ENCODE data around the gene LDLRAD4.

The LDLRAD4 gene

DNA sequence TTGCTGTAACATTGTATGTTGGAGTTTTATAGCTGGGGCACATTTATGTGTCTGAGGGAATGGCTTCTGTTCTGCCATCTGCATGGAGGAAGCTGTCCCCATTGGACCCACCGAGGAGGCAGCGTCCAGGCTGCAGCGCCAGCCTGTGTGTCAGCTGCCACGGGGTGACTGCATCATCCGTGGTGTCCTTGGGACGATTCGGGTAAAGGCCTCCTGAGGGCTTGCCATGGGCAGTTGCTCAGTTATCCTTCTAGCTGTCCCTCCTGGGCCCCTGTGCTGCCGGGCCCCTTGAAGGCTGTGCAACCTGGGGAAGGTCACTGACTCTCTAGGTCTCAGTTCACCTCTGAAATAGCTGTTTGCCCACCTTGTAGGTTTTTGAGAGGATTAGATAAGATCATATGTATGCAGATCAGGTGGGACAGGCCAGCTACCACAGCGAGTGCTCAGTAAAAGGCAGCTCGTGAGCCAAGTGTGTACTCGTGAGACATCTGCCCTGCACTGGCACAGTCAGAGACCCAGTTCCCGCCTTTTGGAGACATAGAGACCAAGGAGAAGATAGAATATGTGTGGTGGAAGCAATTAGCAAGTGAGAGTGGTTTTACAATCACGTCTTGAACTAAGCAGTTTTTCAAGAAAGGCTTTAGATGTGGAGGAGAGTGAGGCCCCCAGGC lies 10.6 kb downstream of the LDLRAD4 start:
- no peak for DNase-seq (ENCODE audit: low spot score)

DNA sequence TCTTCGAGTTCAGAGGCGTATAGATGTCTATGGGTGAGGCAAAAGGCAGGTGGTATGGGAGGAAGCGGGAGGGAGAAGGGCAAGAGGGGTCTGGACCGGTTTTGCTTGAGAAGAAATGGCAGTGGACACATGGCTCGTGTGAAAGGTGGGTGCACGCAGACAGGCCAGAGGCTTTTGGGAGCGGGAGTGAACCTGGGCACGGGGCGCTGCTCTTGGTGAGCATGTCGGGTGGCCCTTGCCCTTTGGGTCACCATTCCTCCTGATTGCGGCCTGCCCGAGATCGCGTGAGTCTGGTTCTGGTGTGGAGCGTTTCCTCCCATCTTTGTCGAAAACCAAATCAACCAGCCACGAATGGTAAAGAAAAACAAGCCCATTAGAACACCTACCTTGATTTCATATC lies 12.6 kb downstream of the LDLRAD4 start:
- no peak for DNase-seq (ENCODE audit: low spot score)

DNA sequence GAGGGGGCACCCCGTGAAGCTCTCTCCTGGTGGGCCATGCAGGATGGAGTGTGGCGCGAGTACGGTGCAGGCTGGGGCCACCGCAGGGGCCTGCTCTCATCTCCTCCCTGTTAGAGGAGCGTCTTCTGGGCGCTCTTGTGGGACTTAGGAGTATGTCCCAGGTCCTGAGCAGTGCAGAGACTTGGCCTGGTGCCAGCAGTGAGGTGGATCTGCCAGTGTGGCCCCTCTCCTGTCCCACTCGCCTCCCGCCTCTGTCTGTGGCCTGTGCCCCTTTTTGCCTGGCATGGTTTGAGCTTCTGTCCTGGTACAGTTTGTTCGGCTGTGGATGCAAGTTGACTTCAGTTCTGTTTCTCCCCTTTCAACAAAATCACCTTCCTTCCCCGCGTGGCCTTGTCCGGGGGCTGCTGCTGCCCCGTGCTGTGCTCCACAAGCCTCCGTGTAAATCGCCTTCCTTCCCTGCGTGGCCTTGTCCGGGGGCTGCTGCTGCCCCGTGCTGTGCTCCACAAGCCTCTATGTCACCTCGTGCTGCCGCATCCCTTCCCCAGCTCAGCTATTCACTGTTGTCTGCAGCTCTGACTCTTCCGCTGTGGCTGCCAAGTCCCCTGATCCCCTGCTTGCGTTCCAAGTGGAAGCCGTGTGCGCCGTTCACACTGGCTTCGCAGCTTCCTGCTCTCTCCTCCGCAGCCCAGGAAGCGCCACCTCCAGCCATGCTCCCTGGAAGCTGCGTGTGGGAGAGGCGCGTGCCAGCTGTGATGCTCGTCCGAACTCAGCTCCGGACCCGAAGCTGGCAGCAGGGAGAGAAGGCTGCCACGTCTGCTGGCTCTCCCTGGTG lies 13.7 kb downstream of the LDLRAD4 start:
- no peak for DNase-seq (ENCODE audit: low spot score)

DNA sequence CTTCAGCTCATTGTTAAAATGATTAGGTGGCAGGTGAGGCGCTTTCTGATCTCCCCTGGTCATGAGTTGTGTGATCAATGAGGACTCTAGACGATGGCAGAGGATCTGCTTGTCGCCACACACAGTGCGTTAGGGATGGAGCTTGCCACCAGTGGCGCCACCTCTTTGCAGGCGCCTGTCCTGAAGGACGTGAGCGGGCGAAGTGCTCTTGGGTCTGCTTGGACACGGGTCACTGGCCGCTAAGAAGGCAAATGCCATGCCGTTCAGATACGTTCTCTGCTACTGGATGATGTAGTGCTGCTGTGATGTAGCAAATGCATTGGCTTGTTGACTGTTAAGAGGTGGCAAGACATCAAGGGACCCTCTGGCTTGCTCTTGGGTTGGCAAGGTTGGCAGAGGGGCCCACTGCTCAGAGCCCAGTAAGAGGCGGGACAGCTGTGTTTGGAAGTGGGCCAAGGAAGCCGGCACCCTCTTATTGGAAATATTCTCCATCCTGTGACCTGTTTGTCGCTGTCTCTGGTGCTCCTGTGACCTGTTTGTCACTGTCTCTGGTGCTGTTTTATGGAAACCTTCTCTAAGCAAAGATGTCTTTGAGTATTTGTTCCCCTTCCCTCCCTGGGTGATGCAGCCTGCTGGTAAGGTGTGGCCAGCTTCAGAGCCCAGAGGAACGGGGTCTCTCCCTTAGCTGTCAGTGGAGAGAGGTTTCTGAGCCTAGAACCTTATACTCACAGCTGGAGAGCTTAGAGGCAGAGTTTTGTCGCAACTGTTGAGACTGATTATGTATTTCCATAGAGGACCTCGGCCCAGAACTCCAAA lies 14.6 kb downstream of the LDLRAD4 start:
- no peak for DNase-seq (ENCODE audit: low spot score)

DNA sequence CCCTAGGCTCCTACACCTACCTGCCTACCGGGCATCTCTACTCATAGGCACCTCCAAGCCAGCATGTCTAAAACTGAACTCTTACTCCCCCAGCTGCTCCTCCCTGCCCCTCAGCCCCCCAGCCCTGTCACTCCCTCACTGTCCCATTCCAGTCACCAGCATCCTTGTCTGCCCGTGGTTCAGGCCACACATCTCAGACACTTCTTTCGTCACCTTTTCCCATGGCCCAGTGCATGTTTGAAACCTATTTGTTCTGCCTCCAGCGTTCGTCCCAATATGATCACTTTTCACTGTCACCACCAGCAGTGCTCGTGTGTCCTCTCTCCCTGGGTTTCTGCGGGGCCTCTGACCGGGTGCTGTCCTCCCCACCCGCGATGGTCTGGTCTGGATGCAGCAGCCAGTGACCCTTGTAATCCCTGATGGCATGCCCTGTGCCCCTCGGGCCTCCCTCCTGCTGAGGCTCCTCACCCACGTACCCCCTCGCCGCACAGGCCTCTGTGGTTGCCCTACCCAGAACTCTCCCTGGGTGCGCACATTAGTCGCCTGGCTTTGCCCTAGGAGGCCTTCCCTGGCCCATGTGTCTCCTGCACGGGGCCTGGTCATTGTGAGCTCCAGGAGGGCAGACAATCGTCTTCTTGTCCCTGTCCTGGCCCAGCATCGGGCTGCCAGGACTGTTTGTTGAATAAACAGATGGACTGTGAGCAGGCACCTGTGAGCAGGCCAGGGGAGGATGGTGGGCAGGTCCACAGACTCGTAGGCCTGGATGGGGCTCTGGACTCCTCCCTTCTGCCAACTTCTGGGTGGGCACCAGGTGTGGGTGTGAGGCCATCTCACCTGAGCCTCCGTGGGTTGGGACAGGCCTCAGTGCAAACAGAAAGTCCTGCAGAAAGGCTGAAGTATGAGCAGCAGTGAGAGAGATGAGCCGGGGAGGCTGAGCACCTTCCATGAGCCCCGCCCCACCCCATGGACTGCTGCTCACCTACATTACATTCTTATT lies 15.5 kb downstream of the LDLRAD4 start:
- no peak for DNase-seq (ENCODE audit: low spot score)

DNA sequence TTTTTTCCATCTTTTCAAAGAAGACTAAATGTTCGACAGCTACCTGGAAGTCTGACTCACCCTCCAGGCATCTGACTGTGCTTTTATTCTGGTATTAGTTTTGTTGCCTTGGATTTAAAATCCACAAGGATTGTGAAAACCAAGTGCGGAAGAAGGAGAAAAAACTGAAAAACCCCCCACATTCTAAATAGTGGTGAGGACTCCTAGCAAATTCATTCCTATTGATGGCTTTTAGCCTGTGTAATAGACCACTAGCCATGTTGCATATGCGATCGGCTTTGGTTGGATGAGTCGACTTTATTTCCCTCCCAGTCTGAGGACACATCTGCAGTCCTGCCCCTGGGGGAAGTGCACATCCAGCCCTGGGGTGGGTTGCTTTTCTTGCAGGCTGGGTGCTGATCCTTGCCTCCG lies 16.9 kb downstream of the LDLRAD4 start:
- DNase-seq (ENCODE audit: low spot score), result no peak

DNA sequence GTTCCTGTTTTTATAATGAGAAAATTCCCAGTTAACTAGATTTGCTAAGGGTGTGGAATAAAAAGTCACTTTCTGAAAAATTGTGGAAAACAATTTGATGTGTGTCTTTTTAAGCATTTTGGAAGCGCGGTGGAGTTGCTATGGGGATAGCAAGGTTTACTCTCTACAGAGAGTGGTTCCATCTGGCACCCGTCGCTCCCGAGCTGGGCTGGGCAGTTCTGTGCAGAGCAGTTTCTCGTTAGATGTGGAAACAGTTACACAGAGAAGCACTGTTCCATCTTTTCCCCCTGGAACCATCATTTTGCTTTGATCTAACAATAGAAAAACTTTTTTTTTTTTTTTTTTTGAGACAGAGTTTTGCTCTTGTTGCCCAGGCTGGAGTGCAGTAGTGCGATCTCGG lies 17.4 kb downstream of the LDLRAD4 start:
- no peak for DNase-seq (ENCODE audit: low spot score)

DNA sequence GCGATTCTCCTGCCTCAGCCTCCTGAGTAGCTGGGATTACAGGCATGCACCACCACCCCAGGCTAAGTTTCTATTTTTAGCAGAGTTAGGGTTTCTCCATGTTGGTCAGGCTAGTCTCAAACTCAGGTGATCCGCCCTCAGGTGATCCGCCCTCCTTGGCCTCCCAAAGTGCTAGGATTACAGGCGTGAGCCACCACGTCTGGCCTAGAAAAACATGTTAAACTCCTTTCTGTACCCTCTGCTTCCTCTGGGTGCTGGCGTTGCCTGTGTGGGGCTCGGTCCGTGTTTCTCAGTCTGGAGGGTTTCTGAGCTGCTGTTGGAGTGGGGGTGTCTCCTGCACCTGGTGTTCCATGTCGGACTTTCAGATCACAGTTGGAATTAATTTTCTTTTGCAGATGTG lies 17.9 kb downstream of the LDLRAD4 start:
- no peak for DNase-seq (ENCODE audit: low spot score)

DNA sequence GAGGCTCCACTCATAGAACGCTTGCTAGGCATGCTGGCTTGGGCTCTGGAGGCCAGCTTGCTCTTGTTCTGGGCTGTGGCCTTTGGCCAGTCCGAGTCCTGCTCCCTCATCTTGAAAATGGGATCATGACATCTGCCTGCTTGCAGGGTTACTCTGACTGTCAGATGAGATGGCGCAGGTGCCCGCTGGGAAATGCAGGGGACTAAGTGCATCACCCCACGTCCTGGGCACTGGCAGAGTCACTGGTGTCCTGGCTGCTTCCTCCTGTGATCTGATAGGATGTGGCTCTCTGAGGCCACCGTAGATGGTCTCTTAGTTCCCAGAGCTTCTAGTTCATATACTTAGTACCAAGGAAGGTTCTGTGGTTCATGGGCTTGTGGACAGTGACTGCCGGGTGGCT lies 18.5 kb downstream of the LDLRAD4 start:
- no peak for DNase-seq (ENCODE audit: low spot score)

DNA sequence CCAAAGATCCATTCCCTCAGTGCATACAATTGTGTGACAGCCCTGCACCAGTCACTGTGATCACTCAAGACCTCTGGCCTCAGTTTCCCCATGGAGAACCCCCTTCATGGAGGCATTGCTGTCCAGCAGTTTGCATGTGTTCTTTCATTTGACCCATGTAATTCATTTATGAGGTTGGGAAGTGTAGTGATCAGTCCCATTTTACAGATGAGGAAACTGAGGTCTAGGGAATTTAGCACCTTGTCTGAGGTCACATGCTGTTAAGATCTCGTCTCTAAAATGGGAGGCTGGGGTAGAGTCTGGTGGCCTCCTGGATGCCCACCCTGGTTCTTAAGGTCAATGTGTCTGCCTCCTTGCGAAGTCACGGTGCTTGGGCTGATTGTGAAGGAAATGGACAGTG lies 19.1 kb downstream of the LDLRAD4 start:
- no peak for DNase-seq (ENCODE audit: low spot score)

DNA sequence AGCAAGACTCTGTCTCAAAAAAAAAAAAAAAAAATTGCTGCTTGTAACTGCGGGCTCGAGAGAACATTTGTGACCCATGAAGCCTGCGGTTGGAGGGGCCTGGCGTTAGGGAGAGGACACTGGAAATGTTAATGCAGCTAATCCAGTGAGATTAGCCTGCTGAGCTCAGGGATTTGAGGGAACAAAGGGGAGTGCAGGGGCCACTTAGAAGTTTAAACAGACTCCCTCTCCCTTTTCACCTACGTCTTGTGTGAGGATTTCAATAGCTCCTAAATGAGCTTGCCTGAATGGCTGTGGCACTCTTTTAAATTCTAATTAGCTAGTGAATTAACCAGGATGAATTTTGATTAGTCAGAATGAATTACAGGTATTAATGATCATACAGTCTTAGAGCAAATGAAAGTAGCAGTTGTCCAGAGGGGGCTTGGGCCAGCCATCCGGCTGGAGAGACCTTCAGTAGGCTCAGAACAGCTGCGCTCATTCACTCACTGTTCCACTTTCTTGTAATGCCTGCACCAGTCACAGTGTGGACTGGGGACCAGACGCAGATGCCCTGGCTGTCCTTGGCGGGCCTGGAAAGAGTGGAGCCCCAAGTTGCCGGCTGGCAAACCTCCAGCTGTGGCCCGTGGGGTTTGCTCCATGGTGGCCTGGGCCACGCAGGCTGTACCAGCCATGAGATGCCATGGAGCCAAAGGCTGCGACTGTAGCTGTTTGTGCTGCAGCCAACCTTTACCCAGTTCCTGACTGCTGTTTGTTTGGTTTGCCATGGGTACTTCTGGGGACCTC lies 20.8 kb downstream of the LDLRAD4 start:
- DNase-seq (ENCODE audit: low spot score), result no peak

DNA sequence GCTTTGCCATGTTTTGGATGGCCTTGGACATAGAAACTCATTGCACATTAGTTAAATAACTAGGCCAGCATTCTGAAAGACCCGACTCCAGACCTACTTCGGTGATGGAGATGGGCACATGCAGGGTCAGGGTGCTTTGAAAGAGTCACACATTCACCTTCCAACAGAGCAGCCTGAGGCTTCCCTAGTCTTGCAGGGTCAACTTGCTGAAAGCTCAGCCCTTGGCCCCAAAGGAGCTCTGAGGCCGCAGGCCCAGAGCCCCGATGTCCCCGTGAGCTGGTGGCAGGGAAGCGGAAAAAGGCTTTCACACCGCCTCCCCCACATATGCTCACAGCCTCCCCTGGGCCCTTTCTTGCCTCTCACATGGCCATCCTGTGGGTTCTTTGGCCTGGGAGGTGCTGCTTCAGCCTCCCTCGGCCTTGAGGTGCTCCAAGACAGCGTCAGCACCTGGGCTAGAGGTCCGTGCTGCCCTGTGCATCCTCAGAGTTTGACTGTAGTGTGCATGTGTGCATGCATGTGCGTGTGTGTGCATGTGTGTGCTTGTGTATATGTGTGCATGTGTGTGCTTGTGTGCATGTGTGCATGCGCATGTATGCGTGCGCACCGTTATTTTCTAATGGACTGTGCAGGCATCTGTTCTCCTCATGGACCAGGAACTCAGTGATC lies 21.6 kb downstream of the LDLRAD4 start:
- no peak for DNase-seq (ENCODE audit: low spot score)

DNA sequence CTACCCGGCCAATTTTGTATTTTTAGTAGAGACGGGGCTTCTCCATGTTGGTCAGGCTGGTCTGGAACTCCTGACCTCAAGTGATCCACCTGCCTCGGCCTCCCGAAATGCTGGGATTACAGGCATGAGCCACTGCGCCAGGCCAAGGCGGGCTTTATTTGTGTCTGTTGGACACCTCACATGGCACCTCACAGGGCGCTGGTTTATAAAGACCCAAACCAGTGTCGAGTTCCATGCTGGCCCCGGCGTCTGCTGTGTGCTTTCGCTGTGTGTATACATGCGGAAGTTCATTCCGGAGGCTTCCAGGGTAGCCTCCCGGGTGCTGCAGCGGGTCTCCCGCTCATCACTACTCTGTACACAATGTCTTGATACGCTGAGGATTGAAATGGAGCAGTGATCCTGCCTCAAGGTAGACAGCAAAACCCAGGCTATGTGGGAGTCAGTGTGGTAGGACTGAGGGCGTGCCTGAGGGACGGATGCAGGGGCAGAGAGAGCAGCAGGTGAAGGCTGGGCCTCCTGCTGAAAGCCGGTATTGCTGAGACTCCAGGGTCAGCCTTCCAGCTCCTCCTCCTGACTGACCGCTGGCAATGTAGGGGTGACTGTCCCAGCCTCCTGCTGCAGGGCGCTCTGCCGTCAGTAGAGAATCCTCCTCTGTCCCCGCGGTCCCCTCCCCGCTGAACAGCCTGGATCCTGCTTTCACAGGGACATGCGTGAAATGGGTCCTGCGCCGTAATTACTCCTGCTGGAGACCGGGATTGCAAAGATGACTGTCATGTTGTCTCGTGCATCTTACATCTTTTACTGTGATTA lies 22.7 kb downstream of the LDLRAD4 start:
- no peak for DNase-seq (ENCODE audit: low spot score)

DNA sequence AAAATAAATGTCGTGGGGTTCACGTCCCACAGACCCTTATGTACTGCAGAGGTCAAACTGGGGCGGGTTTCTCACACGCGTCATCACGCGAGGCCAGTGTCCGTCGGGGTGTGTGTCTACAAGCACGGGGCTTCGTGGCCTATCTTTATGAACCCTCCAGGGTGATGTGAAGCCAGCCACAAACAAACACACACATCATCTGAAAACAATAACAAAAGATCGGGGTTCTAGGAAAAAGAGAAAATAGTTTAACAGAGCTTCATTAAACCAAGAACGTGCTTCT lies 23.3 kb downstream of the LDLRAD4 start:
- no peak for DNase-seq (ENCODE audit: low spot score)

DNA sequence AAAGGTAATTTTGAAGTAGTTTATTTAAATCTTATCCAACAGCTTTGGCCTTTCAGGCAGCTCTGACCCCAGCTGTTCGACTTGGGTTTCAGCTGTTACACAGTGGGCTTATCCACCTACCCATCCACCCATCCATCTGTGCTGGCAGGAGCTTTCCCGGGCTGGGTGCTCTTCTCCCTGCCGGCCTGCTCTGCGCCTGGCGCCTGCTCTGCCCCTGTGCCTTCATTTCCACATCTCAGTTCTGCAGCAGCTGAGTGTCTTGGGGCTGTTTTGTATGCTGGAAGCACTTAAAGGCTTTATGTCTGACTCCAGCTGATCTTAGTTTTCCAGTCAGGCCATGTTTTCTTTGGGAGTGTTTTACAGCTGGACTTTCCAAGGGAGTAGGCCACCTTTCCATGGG lies 24.2 kb downstream of the LDLRAD4 start:
- no peak for DNase-seq (ENCODE audit: low spot score)

DNA sequence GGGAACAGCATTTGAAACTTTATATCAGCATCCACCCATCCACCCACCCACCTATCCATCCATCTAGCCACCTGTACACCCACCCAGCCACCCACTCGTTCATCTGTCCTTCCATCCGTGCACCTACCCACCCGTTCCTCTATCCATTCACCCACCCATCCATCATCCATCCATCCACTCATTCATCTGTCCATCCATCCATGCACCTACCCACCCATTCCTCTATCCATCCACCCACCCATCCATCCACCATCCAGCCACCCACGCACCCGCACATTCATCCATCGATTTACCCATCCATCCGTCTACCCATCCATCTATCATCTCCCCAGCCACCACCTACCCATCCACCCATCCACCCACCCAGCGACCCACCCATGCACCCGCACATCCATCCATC lies 24.8 kb downstream of the LDLRAD4 start:
- DNase-seq (ENCODE audit: low spot score), result no peak

DNA sequence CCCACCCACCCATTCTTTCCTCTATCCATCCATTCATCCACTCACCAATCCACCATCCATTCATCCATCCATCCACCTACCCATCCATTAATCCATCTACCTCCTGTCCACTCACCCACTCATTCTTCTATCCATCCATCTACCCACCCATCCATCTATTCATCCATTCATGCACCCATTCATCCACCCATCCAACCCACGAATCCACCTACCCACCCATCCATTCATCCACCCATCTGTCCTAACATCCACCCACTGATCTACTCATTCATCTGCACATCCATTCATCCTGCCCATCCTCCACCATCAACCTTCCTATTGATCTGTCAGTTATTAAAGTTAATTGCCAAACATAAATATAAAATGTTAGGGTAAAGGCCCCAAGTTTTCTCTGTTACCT lies 25.6 kb downstream of the LDLRAD4 start:
- no peak for DNase-seq (ENCODE audit: low spot score)

DNA sequence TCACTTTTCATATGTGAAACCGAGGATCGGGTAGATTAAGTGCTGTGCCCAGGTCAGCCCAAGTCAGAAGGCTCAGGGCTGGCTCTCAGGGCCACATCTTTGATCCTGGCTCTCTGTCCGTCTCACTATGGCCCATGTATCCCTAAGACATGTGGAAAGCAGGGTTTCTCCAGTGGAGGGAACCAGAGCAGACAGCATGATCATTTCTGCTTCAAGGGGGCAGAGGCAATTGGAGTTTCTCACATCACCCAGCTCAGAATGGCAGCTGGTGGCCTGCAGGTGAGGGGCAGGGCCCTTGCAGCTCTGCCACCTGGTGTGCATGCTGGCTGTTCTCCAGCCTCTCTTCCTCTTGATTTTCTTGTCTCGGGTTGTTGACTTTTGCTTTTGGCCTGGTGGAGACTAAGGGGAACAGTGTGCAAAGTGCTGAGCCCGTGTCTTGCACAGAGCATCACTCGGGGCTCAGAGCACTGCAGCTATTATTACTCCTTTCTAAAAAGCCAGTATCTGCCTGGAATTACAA lies 27.0 kb downstream of the LDLRAD4 start:
- no peak for DNase-seq (ENCODE audit: low spot score)

DNA sequence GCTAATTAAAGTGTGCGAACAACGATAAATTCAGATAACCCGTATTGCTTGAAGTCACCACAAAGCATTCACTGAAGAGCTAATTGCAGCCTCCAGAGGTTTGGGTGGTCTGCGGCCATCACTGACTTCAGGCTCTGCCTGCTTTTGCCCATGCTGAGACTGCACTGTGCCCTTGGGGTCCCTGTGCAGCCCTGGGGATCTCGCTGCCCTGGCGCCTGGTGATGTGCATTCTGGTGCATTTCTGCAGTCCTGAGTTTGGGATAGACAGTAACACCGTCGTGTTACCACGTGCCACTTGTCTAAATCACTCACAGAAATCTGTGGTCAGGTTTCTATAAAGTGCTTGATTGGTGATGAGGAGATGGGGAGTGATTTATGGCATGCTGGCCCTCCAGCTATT lies 27.6 kb downstream of the LDLRAD4 start:
- no peak for DNase-seq (ENCODE audit: low spot score)

Data from CD4-positive, alpha-beta T cell treated with Interleukin-2 at 100 ng/mL for 4 hours (primary cell).